Ishikawa (cell line): ENCODE measurements around the gene TRIO.

Experiments used
- CEBPB ChIP-seq: IDR thresholded peaks from 2 replicates; pipeline ENCODE4 v1.6.1; 2012
- CREB1 ChIP-seq: IDR thresholded peaks from 2 replicates; pipeline ENCODE4 v1.6.1; 2012; ENCODE audit warnings: low read depth
- EGR1 ChIP-seq: IDR thresholded peaks from 2 replicates; pipeline ENCODE4 v1.6.1; 2012
- EP300 ChIP-seq: IDR thresholded peaks from 2 replicates; pipeline ENCODE4 v1.6.1; 2012; ENCODE audit warnings: borderline replicate concordance
- FOXM1 ChIP-seq: IDR thresholded peaks from 2 replicates; pipeline ENCODE4 v1.6.1; 2012; ENCODE audit warnings: low read depth, borderline replicate concordance
- MAX ChIP-seq: IDR thresholded peaks from 2 replicates; pipeline ENCODE4 v1.6.1; 2012
- NFIC ChIP-seq: IDR thresholded peaks from 2 replicates; pipeline ENCODE4 v1.6.1; 2012
- RAD21 ChIP-seq: IDR thresholded peaks from 2 replicates; pipeline ENCODE4 v1.6.1; 2012; ENCODE audit warnings: low read depth
- REST ChIP-seq: IDR thresholded peaks from 2 replicates; pipeline ENCODE4 v1.6.1; 2012; ENCODE audit warnings: low read depth, mild to moderate bottlenecking
- TAF1 ChIP-seq: IDR thresholded peaks from 2 replicates; pipeline ENCODE4 v1.6.1; 2012; ENCODE audit warnings: low read depth, mild to moderate bottlenecking
- TCF12 ChIP-seq: IDR thresholded peaks from 2 replicates; pipeline ENCODE4 v1.6.1; 2012; ENCODE audit warnings: low read depth
- TEAD4 ChIP-seq: IDR thresholded peaks from 2 replicates; pipeline ENCODE4 v1.6.1; 2012
- USF1 ChIP-seq: IDR thresholded peaks from 2 replicates; pipeline ENCODE4 v1.6.1; 2012
- YY1 ChIP-seq: IDR thresholded peaks from 2 replicates; pipeline ENCODE4 v1.6.1; 2012; ENCODE audit warnings: low read depth
- ZBTB7A ChIP-seq: IDR thresholded peaks from 2 replicates; pipeline ENCODE4 v1.6.1; 2012; ENCODE audit warnings: low read depth

Gene TRIO

GRCh38 chr5:14151416-14151815 lies 8.3 kb downstream of the TRIO start:
- no peak for TF ChIP-seq EP300

- no peak for TF ChIP-seq EGR1
Measured at GRCh38 chr5:14153071-14153864, 10.1 kb downstream of the TRIO start.

- no peak for TF ChIP-seq YY1
- no peak for TF ChIP-seq NFIC
- TF ChIP-seq EGR1 = no peak
- no peak for TF ChIP-seq TEAD4
- no peak for TF ChIP-seq CEBPB
Measured at GRCh38 chr5:14153932-14154731, 11.0 kb downstream of the TRIO start.

- TF ChIP-seq USF1 (no peak), FOXM1 (no peak), RAD21 (no peak), TAF1 (no peak), REST (no peak), CEBPB (no peak)
Measured at GRCh38 chr5:14155075-14155474, 11.9 kb downstream of the TRIO start.

GRCh38 chr5:14155739-14156138 lies 12.6 kb downstream of the TRIO start:
- TF ChIP-seq CEBPB = no peak

- TF ChIP-seq NFIC (no peak), REST (no peak), FOXM1 (no peak), TCF12 (no peak), EGR1 (no peak), CREB1 (no peak), TAF1 (no peak), YY1 (no peak), ZBTB7A (no peak), EP300 (no peak), TEAD4 (no peak), RAD21 (no peak), USF1 (no peak), CEBPB (no peak), MAX (no peak)
Measured at GRCh38 chr5:14156290-14156649, 13.1 kb downstream of the TRIO start.
